Measurements from ENCODE around the gene SHROOM3.

Gene SHROOM3

DNA sequence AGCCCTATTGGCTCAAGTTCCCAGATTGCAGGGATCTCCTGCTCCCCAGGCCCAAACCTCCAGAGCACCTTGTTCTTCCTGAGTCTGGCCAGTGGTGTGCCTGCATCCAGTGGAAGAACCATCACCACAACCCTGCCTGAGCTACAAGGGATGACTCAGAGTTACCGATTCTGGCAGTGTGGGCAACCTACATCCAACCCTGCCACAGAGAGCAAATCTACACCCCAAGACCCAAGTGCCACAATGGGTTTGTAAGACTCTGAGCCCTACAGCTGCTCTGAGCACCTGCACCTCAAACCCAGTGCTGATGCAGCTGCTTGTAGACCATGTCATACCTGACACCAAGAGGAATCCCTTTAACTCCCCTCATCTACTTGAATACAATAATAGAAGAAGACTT is 352.9 kb downstream of the SHROOM3 start:
- Histone ChIP-seq H3K4me1 (ENCODE audit: control insufficient read depth, insufficient read depth, low read length) (peaks cover 10% of the 10 kb centered on the region; the same call in 1 of the 2 replicates), H3K36me3 (ENCODE audit: control insufficient read depth, insufficient read depth, low read length) (no peaks in the 10 kb centered on the region), H3K27ac (ENCODE audit: low read depth, low read length) (no peak overlapping the region), H3K9me3 (ENCODE audit: control insufficient read depth, insufficient read depth, low read depth, low read length) (no peaks in the 10 kb centered on the region), H3K9ac (ENCODE audit: low read length) (no peak overlapping the region), H3K4me3 (ENCODE audit: low read depth, low read length) (no peak overlapping the region), H3K27me3 (ENCODE audit: control insufficient read depth, insufficient read depth, low read length) (no peaks in the 10 kb centered on the region)

DNA sequence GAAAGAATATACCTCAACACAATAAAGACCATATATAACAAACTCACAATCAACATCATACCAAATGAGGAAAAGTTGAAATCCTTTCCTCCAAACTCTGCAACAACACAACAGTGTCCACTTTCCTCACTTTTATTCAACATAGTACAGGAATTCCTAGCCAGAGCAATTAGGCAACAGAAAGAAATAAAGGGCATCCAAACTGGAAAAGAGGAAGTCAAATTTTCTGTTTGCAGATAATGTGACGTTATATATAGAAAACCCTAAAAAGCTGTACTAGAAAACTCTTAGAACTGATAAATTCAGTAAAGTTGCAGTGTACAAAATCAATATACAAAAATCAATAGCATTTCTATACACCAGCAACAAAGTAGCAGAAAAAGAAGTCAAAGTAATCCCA is 355.3 kb downstream of the SHROOM3 start:
- H3K4me3 ChIP-seq (ENCODE audit: low read depth, low read length), result no peak overlapping the region
- H3K27ac ChIP-seq (ENCODE audit: low read depth, low read length), result no peak overlapping the region
- H3K9me3 ChIP-seq (ENCODE audit: control insufficient read depth, insufficient read depth, low read depth, low read length), result no peaks in the 10 kb centered on the region

DNA sequence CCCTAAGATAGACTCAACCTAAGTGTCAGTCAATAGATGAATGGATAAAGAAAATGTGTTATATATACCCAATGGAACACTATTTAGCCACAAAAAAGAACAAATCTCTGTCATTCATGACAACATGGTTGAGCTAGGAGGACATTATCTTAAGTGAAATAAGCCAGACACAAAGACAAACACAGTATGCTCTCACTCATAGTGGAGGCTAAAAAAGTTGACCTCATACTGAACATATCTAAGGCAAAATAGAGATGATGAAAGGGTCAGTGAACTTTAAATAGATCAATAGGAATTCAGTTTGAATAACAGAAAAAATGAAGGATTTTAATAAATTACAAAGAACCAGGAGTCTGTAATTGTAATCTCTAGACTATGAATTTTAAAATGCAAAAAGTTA is 356.4 kb downstream of the SHROOM3 start:
- Histone ChIP-seq H3K27ac (ENCODE audit: low read depth, low read length) (no peak overlapping the region), H3K9ac (ENCODE audit: low read length) (no peak overlapping the region), H3K9me3 (ENCODE audit: control insufficient read depth, insufficient read depth, low read depth, low read length) (no peaks in the 10 kb centered on the region), H3K4me1 (ENCODE audit: control insufficient read depth, insufficient read depth, low read length) (no peaks in the 10 kb centered on the region), H3K36me3 (ENCODE audit: control insufficient read depth, insufficient read depth, low read length) (no peaks in the 10 kb centered on the region), H3K4me3 (ENCODE audit: low read depth, low read length) (no peak overlapping the region), H3K27me3 (ENCODE audit: control insufficient read depth, insufficient read depth, low read length) (no peaks in the 10 kb centered on the region)

More for the DNA sequence above, 355.3 kb downstream of the SHROOM3 start:
- no peaks in the 10 kb centered on the region for H3K4me1 ChIP-seq (ENCODE audit: control insufficient read depth, insufficient read depth, low read length)
- H3K9ac ChIP-seq (ENCODE audit: low read length), result no peak overlapping the region
- H3K27me3 ChIP-seq (ENCODE audit: control insufficient read depth, insufficient read depth, low read length), result no peaks in the 10 kb centered on the region
- H3K36me3 ChIP-seq (ENCODE audit: control insufficient read depth, insufficient read depth, low read length), result no peaks in the 10 kb centered on the region

DNA sequence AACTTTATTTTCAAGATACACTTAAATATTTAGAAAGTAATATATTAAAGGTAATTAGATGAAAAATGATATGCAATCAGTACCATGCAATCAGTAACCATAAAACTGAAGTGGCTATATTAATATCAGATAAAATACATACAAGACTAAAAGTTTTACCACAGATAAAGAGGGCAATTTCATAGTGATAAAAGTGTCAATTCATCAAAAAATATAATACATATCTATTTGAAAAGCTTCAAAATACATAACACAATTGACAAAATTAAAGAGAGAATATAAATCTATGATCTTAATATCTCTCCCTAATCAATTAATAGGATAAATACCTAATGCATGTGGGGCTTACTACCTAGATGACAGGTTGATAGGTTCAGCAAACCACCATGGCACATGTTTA is 357.4 kb downstream of the SHROOM3 start:
- Histone ChIP-seq H3K27ac (ENCODE audit: low read depth, low read length) (no peak overlapping the region), H3K27me3 (ENCODE audit: control insufficient read depth, insufficient read depth, low read length) (no peaks in the 10 kb centered on the region), H3K9ac (ENCODE audit: low read length) (no peak overlapping the region), H3K9me3 (ENCODE audit: control insufficient read depth, insufficient read depth, low read depth, low read length) (no peaks in the 10 kb centered on the region), H3K36me3 (ENCODE audit: control insufficient read depth, insufficient read depth, low read length) (no peaks in the 10 kb centered on the region), H3K4me3 (ENCODE audit: low read depth, low read length) (no peak overlapping the region), H3K4me1 (ENCODE audit: control insufficient read depth, insufficient read depth, low read length) (no peaks in the 10 kb centered on the region)

DNA sequence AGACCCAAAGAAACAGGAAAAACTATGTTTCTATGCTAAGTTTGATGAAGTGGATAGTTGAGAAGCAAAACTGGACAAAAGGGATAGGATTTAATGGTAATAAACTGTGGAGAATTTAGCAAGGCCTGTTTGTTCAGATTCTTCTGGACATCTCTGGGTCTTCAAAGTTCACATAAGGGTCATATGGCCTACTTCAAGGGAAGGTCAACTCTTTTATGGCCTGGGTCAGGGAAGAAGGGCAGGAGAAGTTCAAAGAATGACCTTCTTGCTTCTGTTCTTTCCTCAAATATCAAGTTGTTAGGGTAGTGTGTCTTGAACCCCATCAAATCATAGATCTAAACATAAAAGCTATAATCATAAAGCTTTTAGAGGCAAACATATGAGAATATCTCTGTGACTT is 360.2 kb downstream of the SHROOM3 start:
- H3K4me1 ChIP-seq (ENCODE audit: control insufficient read depth, insufficient read depth, low read length), result no peaks in the 10 kb centered on the region; the same call in 1 of the 2 replicates
- H3K9me3 ChIP-seq (ENCODE audit: control insufficient read depth, insufficient read depth, low read depth, low read length), result no peaks in the 10 kb centered on the region
- no peak overlapping the region for H3K4me3 ChIP-seq (ENCODE audit: low read depth, low read length)
- no peaks in the 10 kb centered on the region for H3K36me3 ChIP-seq (ENCODE audit: control insufficient read depth, insufficient read depth, low read length)
- no peak overlapping the region for H3K27ac ChIP-seq (ENCODE audit: low read depth, low read length)
- H3K27me3 ChIP-seq (ENCODE audit: control insufficient read depth, insufficient read depth, low read length), result no peaks in the 10 kb centered on the region
- no peak overlapping the region for H3K9ac ChIP-seq (ENCODE audit: low read length)

DNA sequence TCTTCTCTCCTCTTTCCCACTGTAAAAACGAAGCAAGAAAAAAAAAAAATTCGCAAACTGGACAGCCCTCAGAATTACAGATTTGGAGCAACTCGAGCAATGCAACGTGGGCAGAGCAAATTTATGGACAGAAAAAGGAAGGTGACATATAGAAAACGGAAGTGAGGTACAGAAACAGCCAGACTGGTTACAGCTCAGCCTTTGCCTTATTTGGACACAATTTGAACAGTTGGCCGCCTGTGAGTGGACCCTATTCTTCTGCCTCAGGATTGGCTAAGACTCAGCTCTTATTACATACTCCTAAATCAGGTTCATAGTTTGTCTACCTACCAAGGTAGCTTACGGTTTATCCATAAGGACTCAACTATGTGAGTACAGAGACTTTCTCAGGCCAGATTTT is 364.1 kb downstream of the SHROOM3 start:
- Histone ChIP-seq H3K4me3 (ENCODE audit: low read depth, low read length) (no peak overlapping the region), H3K27me3 (ENCODE audit: control insufficient read depth, insufficient read depth, low read length) (no peaks in the 10 kb centered on the region; the same call in 1 of the 2 replicates), H3K9ac (ENCODE audit: low read length) (no peak overlapping the region), H3K4me1 (ENCODE audit: control insufficient read depth, insufficient read depth, low read length) (peaks cover 27% of the 10 kb centered on the region), H3K27ac (ENCODE audit: low read depth, low read length) (no peak overlapping the region), H3K9me3 (ENCODE audit: control insufficient read depth, insufficient read depth, low read depth, low read length) (no peaks in the 10 kb centered on the region), H3K36me3 (ENCODE audit: control insufficient read depth, insufficient read depth, low read length) (no peaks in the 10 kb centered on the region)

DNA sequence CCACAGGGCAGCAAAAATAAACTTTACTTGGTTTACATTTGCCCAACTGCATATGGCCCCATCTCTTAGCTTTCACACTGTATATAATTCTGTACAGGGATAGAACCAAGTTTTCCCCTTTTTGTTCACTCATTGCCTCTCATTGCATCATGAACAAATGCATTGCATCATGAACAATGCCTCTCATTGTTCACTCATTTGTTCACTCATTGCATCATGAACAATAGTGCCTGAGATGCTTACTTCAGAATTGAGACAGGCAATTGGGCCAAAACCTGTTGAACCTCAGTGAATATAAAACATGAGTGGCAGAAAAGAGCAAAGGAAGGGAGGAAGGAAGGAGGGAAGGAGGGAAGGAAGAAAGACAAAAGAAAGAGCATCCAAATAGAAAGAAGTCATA is 364.7 kb downstream of the SHROOM3 start:
- Histone ChIP-seq H3K27me3 (ENCODE audit: control insufficient read depth, insufficient read depth, low read length) (no peaks in the 10 kb centered on the region; the same call in 1 of the 2 replicates), H3K4me3 (ENCODE audit: low read depth, low read length) (no peak overlapping the region), H3K27ac (ENCODE audit: low read depth, low read length) (no peak overlapping the region), H3K36me3 (ENCODE audit: control insufficient read depth, insufficient read depth, low read length) (no peaks in the 10 kb centered on the region), H3K9me3 (ENCODE audit: control insufficient read depth, insufficient read depth, low read depth, low read length) (no peaks in the 10 kb centered on the region), H3K4me1 (ENCODE audit: control insufficient read depth, insufficient read depth, low read length) (peaks cover 27% of the 10 kb centered on the region), H3K9ac (ENCODE audit: low read length) (no peak overlapping the region)

DNA sequence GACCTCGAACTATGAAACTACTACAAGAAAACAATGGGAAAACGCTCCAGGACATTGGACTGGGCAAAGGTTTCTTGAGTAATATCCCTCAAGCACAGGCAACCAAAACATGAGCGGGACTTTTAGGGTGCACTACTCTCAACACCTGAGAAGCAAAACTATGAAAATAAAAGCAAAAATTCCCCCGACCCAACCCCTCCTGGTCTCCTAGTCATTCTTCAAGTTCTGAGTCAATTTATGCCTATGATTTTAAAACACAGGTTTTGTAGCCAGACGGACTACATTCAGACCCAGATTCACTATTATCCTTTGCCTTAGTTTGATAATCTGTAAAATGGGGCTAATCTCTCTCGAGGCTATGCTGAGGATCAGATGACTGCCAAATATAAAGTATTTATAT is 365.9 kb downstream of the SHROOM3 start:
- peaks cover 27% of the 10 kb centered on the region for H3K4me1 ChIP-seq (ENCODE audit: control insufficient read depth, insufficient read depth, low read length)
- no peaks in the 10 kb centered on the region; the same call in 1 of the 2 replicates for H3K27me3 ChIP-seq (ENCODE audit: control insufficient read depth, insufficient read depth, low read length)
- no peak overlapping the region for H3K27ac ChIP-seq (ENCODE audit: low read depth, low read length)
- H3K9me3 ChIP-seq (ENCODE audit: control insufficient read depth, insufficient read depth, low read depth, low read length), result no peaks in the 10 kb centered on the region
- H3K9ac ChIP-seq (ENCODE audit: low read length), result no peak overlapping the region
- no peak overlapping the region; the same call in 1 of the 2 replicates for H3K4me3 ChIP-seq (ENCODE audit: low read depth, low read length)
- no peaks in the 10 kb centered on the region for H3K36me3 ChIP-seq (ENCODE audit: control insufficient read depth, insufficient read depth, low read length)

DNA sequence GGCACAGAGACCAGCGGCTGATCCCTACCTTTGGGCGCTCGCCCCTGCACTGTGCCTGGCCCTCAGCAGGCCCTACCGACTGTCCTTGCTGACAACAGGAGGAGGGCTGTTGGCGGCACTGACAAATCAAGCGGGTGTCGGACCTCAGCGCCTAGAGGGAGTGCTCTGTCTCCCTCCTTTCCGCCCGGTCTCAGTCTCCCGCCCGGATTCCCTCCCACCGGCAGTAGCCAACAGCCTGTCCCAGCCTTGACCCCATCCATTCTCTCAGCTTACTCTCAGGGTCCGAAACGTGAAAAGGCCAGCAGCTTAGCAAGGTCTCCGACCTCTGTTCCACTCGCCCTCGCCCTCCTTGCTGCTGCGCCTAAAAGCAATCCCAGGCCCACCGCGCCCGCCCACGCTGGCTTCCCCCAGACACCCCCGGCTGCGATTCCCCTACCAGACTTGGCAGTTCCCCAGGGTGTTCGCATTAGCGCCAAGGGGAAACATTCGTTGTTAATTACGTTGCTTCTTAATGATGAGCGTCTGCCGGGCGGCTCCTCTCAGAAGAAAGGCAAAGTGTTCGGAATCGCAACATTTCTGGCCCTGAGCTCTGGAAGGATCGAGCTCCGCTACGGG is 366.7 kb downstream of the SHROOM3 start:
- peaks cover 6% of the 10 kb centered on the region; the same call in 1 of the 2 replicates for H3K9me3 ChIP-seq (ENCODE audit: control insufficient read depth, insufficient read depth, low read depth, low read length)
- H3K27ac ChIP-seq (ENCODE audit: low read depth, low read length), result peak overlapping the region; percentile 63; the same call in 1 of the 2 replicates
- H3K4me3 ChIP-seq (ENCODE audit: low read depth, low read length), result peak overlapping the region; percentile 49
- no peaks in the 10 kb centered on the region for H3K36me3 ChIP-seq (ENCODE audit: control insufficient read depth, insufficient read depth, low read length)
- H3K9ac ChIP-seq (ENCODE audit: low read length), result peak overlapping the region; percentile 80
- H3K27me3 ChIP-seq (ENCODE audit: control insufficient read depth, insufficient read depth, low read length), result no peaks in the 10 kb centered on the region; the same call in 1 of the 2 replicates
- H3K4me1 ChIP-seq (ENCODE audit: control insufficient read depth, insufficient read depth, low read length), result peaks cover 27% of the 10 kb centered on the region

DNA sequence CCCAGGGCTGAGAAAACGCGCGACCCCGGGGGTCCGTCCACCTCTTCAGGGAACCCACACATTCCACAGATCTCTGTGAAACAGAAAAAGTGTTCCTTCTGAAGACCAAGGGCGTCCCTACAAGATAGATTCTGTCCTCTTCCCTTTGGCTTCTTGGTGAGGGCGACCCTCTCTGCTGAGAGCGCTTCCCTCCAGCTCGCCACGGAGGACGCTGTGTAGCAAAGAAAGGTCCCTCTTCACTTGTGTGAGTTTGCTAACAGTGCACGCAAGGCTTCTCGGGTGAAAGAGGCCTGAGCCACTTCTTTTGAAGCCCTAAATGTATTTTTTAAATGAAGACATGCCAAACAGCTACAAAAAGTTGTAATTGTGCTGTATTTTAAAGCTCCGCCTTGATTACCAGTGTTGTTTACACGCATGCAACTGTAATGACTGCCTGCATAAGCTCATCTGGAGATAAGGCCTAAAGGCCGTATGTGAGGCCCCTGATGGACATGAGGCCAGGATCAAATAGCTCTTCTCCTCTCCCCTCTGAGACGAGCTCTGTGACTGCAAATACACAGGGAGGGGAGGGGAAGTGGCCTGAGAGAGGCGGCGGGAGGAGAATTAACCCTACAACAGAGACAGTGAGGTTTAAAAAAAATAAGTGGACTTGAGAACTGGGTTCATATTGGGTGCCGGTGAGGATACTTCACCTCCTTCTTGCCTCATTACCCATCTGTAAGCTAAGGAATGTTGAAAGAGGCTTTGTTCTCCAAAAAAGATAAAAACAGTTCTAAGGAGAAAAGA is 367.4 kb downstream of the SHROOM3 start:
- Histone ChIP-seq H3K9me3 (ENCODE audit: control insufficient read depth, insufficient read depth, low read depth, low read length) (peaks cover 12% of the 10 kb centered on the region; the same call in 1 of the 2 replicates), H3K4me3 (ENCODE audit: low read depth, low read length) (peak overlapping the region; percentile 49), H3K27ac (ENCODE audit: low read depth, low read length) (peak overlapping the region; percentile 63; the same call in 1 of the 2 replicates), H3K36me3 (ENCODE audit: control insufficient read depth, insufficient read depth, low read length) (no peaks in the 10 kb centered on the region), H3K4me1 (ENCODE audit: control insufficient read depth, insufficient read depth, low read length) (peaks cover 27% of the 10 kb centered on the region), H3K9ac (ENCODE audit: low read length) (peak overlapping the region; percentile 80), H3K27me3 (ENCODE audit: control insufficient read depth, insufficient read depth, low read length) (no peaks in the 10 kb centered on the region; the same call in 1 of the 2 replicates)

DNA sequence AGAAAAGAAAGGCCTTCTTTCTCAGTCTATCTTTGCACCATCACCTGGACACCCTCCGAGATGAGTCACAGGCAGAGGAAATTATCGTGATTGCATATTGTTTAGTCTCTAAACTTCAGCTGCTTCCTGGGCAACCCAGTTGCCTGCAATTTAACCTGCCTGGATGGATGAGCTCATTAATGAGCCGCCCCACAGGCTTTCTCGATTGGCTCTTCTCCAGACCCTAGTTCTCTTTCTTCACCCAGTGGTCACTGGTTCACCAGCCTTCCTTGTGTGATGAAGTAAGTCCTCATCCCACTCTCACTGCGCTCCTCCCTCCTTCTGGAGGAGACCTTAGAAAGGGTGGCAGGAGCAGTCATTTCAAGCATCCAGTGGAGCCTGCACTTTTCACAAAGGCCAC is 368.5 kb downstream of the SHROOM3 start:
- H3K27me3 ChIP-seq (ENCODE audit: control insufficient read depth, insufficient read depth, low read length), result no peaks in the 10 kb centered on the region; the same call in 1 of the 2 replicates
- H3K27ac ChIP-seq (ENCODE audit: low read depth, low read length), result no peak overlapping the region; the same call in 1 of the 2 replicates
- peaks cover 22% of the 10 kb centered on the region; the same call in 1 of the 2 replicates for H3K9me3 ChIP-seq (ENCODE audit: control insufficient read depth, insufficient read depth, low read depth, low read length)
- H3K9ac ChIP-seq (ENCODE audit: low read length), result no peak overlapping the region
- no peak overlapping the region for H3K4me3 ChIP-seq (ENCODE audit: low read depth, low read length)
- H3K4me1 ChIP-seq (ENCODE audit: control insufficient read depth, insufficient read depth, low read length), result peaks cover 27% of the 10 kb centered on the region
- no peaks in the 10 kb centered on the region for H3K36me3 ChIP-seq (ENCODE audit: control insufficient read depth, insufficient read depth, low read length)

Data from HUES6 (cell line).